ENCODE measurements around the gene EPN2. TPM values are rescaled to one million over a fixed set of nuclear protein-coding genes. Genes with fewer than 3 reads are reported as not detected.
"Not testable (repeated sequence)": the region's sequence is repeated elsewhere in the genome, so short reads cannot be mapped to it uniquely, and the experiment has no call there.

EPN2 gene
- total and polyA plus RNA-seq, 4 donors = 5.6 to 23.8 (median 12.2) TPM

GRCh38 chr17:19348806-19349205 lies 111.6 kb downstream of the EPN2 start:
- TF ChIP-seq FOXA1 (IDR thresholded peaks at IDR 0.05) = no peak
- no peak for TF ChIP-seq RXRA (IDR thresholded peaks at IDR 0.05)
- no peak for TF ChIP-seq JUND (IDR thresholded peaks at IDR 0.05)
- no peak for TF ChIP-seq FOXA2 (IDR thresholded peaks at IDR 0.05)
- no peak for TF ChIP-seq RAD21 (IDR thresholded peaks at IDR 0.05)
- no peak for TF ChIP-seq NR2F2 (IDR thresholded peaks at IDR 0.05)
- TF ChIP-seq, protein P1, sequence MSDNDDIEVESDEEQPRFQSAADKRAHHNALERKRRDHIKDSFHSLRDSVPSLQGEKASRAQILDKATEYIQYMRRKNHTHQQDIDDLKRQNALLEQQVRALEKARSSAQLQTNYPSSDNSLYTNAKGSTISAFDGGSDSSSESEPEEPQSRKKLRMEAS (IDR thresholded peaks at IDR 0.05) = no peak
- no peak for TF ChIP-seq SP1 (IDR thresholded peaks at IDR 0.05)
- TF ChIP-seq, protein P2, sequence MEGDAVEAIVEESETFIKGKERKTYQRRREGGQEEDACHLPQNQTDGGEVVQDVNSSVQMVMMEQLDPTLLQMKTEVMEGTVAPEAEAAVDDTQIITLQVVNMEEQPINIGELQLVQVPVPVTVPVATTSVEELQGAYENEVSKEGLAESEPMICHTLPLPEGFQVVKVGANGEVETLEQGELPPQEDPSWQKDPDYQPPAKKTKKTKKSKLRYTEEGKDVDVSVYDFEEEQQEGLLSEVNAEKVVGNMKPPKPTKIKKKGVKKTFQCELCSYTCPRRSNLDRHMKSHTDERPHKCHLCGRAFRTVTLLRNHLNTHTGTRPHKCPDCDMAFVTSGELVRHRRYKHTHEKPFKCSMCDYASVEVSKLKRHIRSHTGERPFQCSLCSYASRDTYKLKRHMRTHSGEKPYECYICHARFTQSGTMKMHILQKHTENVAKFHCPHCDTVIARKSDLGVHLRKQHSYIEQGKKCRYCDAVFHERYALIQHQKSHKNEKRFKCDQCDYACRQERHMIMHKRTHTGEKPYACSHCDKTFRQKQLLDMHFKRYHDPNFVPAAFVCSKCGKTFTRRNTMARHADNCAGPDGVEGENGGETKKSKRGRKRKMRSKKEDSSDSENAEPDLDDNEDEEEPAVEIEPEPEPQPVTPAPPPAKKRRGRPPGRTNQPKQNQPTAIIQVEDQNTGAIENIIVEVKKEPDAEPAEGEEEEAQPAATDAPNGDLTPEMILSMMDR (IDR thresholded peaks at IDR 0.05; ENCODE audit: low read depth, low read length, missing input control) = no peak
- TF ChIP-seq HNF4G (IDR thresholded peaks at IDR 0.05) = no peak
- TF ChIP-seq ATF3 (IDR thresholded peaks at IDR 0.05) = no peak
- TF ChIP-seq REST (IDR thresholded peaks at IDR 0.05) = no peak
- no peak for TF ChIP-seq YY1 (IDR thresholded peaks at IDR 0.05)
- TF ChIP-seq GABPA (IDR thresholded peaks at IDR 0.05 in 1 of 2, conservative IDR thresholded peaks at IDR 0.05 in 1 of 2) = no peak
- TF ChIP-seq, protein P3, sequence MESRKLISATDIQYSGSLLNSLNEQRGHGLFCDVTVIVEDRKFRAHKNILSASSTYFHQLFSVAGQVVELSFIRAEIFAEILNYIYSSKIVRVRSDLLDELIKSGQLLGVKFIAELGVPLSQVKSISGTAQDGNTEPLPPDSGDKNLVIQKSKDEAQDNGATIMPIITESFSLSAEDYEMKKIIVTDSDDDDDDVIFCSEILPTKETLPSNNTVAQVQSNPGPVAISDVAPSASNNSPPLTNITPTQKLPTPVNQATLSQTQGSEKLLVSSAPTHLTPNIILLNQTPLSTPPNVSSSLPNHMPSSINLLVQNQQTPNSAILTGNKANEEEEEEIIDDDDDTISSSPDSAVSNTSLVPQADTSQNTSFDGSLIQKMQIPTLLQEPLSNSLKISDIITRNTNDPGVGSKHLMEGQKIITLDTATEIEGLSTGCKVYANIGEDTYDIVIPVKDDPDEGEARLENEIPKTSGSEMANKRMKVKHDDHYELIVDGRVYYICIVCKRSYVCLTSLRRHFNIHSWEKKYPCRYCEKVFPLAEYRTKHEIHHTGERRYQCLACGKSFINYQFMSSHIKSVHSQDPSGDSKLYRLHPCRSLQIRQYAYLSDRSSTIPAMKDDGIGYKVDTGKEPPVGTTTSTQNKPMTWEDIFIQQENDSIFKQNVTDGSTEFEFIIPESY (IDR thresholded peaks at IDR 0.05) = no peak
- TF ChIP-seq HNF4A (conservative IDR thresholded peaks at IDR 0.05) = no peak
- no peak for TF ChIP-seq EGR1 (IDR thresholded peaks at IDR 0.05; ENCODE audit: low read depth in 2 of 2)
- TF ChIP-seq TAF1 (conservative IDR thresholded peaks at IDR 0.05) = no peak
- Histone ChIP-seq H3K9me3 (ENCODE audit: control insufficient read depth in 4 of 4, low read length in 3 of 4) (no peaks in the 10 kb centered on the region), H3K4me1 (ENCODE audit: control insufficient read depth in 4 of 4, insufficient read depth in 4 of 4, low read length in 3 of 4) (peaks cover 27 to 44% (median 37%) of the 10 kb centered on the region in 4 donors), H3K36me3 (ENCODE audit: control insufficient read depth in 4 of 4, insufficient read depth in 3 of 4, low read depth in 1 of 4, low read length in 3 of 4) (no peaks in the 10 kb centered on the region), H3K27ac (ENCODE audit: low read depth in 1 of 2, low read length in 2 of 2) (no peak overlapping the region), H3K4me3 (ENCODE audit: low read depth in 1 of 3, low read length in 3 of 3) (no peak overlapping the region), H3K9ac (ENCODE audit: low read depth in 1 of 2, low read length in 2 of 2) (no peak overlapping the region), H3K27me3 (ENCODE audit: control insufficient read depth in 4 of 4, insufficient read depth in 4 of 4, low read length in 3 of 4) (no peaks in the 10 kb centered on the region)
- 95% methylated on average over 9 of the region's 9 CpGs for WGBS
- DNase-seq (ENCODE audit: low spot score) = no peak

DNA sequence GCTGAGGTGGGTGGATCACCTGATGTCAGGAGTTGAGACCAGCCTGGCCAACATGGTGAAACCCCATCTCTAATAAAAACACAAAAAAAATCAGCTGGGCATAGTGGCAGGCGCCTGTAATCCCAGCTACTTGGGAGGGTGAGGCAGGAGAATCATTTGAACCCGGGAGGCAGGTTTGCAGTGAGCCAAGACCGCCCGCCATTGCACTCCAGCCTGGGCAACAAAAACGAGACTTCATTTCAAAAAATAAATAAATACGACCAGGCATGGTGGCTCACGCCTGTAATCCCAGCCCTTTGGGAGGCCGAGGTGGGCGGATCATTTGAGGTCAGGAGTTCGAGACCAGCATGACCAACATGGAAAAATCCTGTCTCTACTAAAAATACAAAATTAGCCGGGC lies 116.2 kb downstream of the EPN2 start:
- H3K9ac ChIP-seq (ENCODE audit: low read depth in 1 of 2, low read length in 2 of 2); H3K4me3 ChIP-seq (ENCODE audit: low read depth in 1 of 3, low read length in 3 of 3); H3K36me3 ChIP-seq (ENCODE audit: control insufficient read depth in 4 of 4, insufficient read depth in 3 of 4, low read depth in 1 of 4, low read length in 3 of 4); H3K27ac ChIP-seq (ENCODE audit: low read depth in 1 of 2, low read length in 2 of 2); H3K9me3 ChIP-seq (ENCODE audit: control insufficient read depth in 4 of 4, low read length in 3 of 4); H3K4me1 ChIP-seq (ENCODE audit: control insufficient read depth in 4 of 4, insufficient read depth in 4 of 4, low read length in 3 of 4); H3K27me3 ChIP-seq (ENCODE audit: control insufficient read depth in 4 of 4, insufficient read depth in 4 of 4, low read length in 3 of 4); DNase-seq (ENCODE audit: low spot score): not testable (repeated sequence)
- WGBS = 94% methylated on average over 11 of the region's 11 CpGs

Data from liver (tissue), 9 donors.